K562 (cell line): ENCODE measurements around the gene ASCC1. TPM values are rescaled to one million over a fixed set of nuclear protein-coding genes. Genes with fewer than 3 reads are reported as not detected.

Experiments
- ARID2 ChIP-seq: fragments of 450-650 bp; IDR thresholded peaks from 2 replicates; pipeline ENCODE4 v1.6.1; 2017; ENCODE audit warnings: antibody characterized with exemption, mild to moderate bottlenecking
- C11orf30 ChIP-seq: fragments of 450-650 bp; IDR thresholded peaks from 2 replicates; pipeline ENCODE4 v1.6.1; 2016; ENCODE audit warnings: low read depth, mild to moderate bottlenecking
- CBFA2T2 ChIP-seq: fragments of 450-650 bp; conservative IDR thresholded peaks from 2 replicates; pipeline ENCODE4 v1.6.1; 2017; ENCODE audit warnings: mild to moderate bottlenecking
- CBFB ChIP-seq: sonication (generic); formaldehyde crosslinking; IDR thresholded peaks from 2 replicates; pipeline ENCODE4 v1.4.0; 2020; ENCODE audit warnings: mild to moderate bottlenecking, missing genetic modification reagents
- CTBP1 ChIP-seq: fragments of 450-650 bp; IDR thresholded peaks from 2 replicates; pipeline ENCODE4 v1.6.1; 2016; ENCODE audit warnings: borderline replicate concordance
- ELF1 ChIP-seq: fragments of 200-800 bp; sonication (Bioruptor generic); IDR thresholded peaks from 2 replicates; pipeline ENCODE4 v1.6.1; 2016; ENCODE audit warnings: missing genetic modification characterization, missing compliant biosample characterization
- ESRRA ChIP-seq: fragments of 450-650 bp; IDR thresholded peaks from 2 replicates; pipeline ENCODE4 v1.6.1; 2014; ENCODE audit warnings: low read depth, mild to moderate bottlenecking, moderate library complexity, borderline replicate concordance
- ETV1 ChIP-seq: fragments of 450-650 bp; conservative IDR thresholded peaks from 2 replicates; pipeline ENCODE4 v1.6.1; 2016; ENCODE audit warnings: missing genetic modification characterization, control low read depth, low read depth, missing compliant biosample characterization
- FOSL1 ChIP-seq: fragments of 200-800 bp; sonication (Bioruptor generic); conservative IDR thresholded peaks from 2 replicates; pipeline ENCODE4 v1.6.1; 2016; ENCODE audit warnings: missing genetic modification characterization, missing compliant biosample characterization
- GATA2 ChIP-seq: sonication (generic); formaldehyde crosslinking; IDR thresholded peaks from 2 replicates; pipeline ENCODE4 v1.4.0; 2020; ENCODE audit warnings: mild to moderate bottlenecking, missing genetic modification reagents
- HNRNPLL ChIP-seq: fragments of 200-400 bp; formaldehyde crosslinking; IDR thresholded peaks from 2 replicates; pipeline ENCODE4 v1.6.1; 2017; ENCODE audit warnings: low read length, low read depth, mild to moderate bottlenecking; ENCODE audit not compliant: poor library complexity, severe bottlenecking
- KLF1 ChIP-seq: fragments of 450-650 bp; IDR thresholded peaks from 2 replicates; pipeline ENCODE4 v1.6.1; 2016; ENCODE audit warnings: missing genetic modification characterization, missing compliant biosample characterization
- MAFK ChIP-seq: IDR thresholded peaks from 2 replicates; pipeline ENCODE4 v1.6.1; 2011; ENCODE audit warnings: low read length, improper control_type of control experiment
- MEIS2 ChIP-seq: fragments of 450-650 bp; IDR thresholded peaks from 2 replicates; pipeline ENCODE4 v1.6.1; 2014; ENCODE audit warnings: mild to moderate bottlenecking; ENCODE audit not compliant: partially characterized antibody
- MTA1 ChIP-seq: fragments of 450-650 bp; IDR thresholded peaks from 2 replicates; pipeline ENCODE4 v1.6.1; 2017; ENCODE audit warnings: borderline replicate concordance
- NFIC ChIP-seq: fragments of 450-650 bp; IDR thresholded peaks from 2 replicates; pipeline ENCODE4 v1.6.1; 2017; ENCODE audit warnings: mild to moderate bottlenecking, inconsistent platforms
- NR2C1 ChIP-seq, 2 experiments: fragments of 450-650 bp; IDR thresholded peaks; 2 replicates each; pipeline ENCODE4 v1.6.1; 2017; ENCODE audit warnings: mild to moderate bottlenecking in 2 of 2, antibody characterized with exemption in 1 of 2, inconsistent platforms in 1 of 2, missing compliant biosample characterization in 1 of 2, missing genetic modification characterization in 1 of 2
- NR2C2 ChIP-seq, 2 experiments: fragments of 200-800 bp in 1 of 2; sonication (Bioruptor generic) in 1 of 2; sonication (generic) in 1 of 2; formaldehyde crosslinking in 1 of 2; IDR thresholded peaks; 2 replicates each; pipeline versions ENCODE4 v1.6.1 to v1.8.0; 2016 to 2022; ENCODE audit warnings: mild to moderate bottlenecking in 1 of 2, missing compliant biosample characterization in 1 of 2, missing genetic modification characterization in 1 of 2, missing genetic modification reagents in 1 of 2
- RAD21 ChIP-seq, 2 experiments: fragments of 250-450 bp in 1 of 2; fragments of 450-650 bp in 1 of 2; sonication (Bioruptor Pico) in 1 of 2; formaldehyde crosslinking in 1 of 2; IDR thresholded peaks in 1 of 2; conservative IDR thresholded peaks in 1 of 2; 2 replicates each; pipeline versions ENCODE4 v1.4.0 to v1.8.0; 2020 to 2022; ENCODE audit warnings: mild to moderate bottlenecking in 2 of 2, moderate library complexity in 1 of 2
- RCOR1 ChIP-seq, 2 experiments: IDR thresholded peaks; 2 replicates each; pipeline ENCODE4 v1.6.1; 2012; ENCODE audit warnings: low read depth in 2 of 2, low read length in 2 of 2, borderline replicate concordance in 1 of 2, improper control_type of control experiment in 1 of 2
- SMARCA4 ChIP-seq: fragments of 450-650 bp; IDR thresholded peaks from 2 replicates; pipeline ENCODE4 v1.6.1; 2016
- SMARCC2 ChIP-seq: fragments of 450-650 bp; IDR thresholded peaks from 2 replicates; pipeline ENCODE4 v1.6.1; 2017; ENCODE audit warnings: antibody characterized with exemption, moderate library complexity, mild to moderate bottlenecking, low read depth
- SMARCE1 ChIP-seq: fragments of 450-650 bp; IDR thresholded peaks from 2 replicates; pipeline ENCODE4 v1.7.1; 2016; ENCODE audit warnings: mild to moderate bottlenecking
- SOX6 ChIP-seq: fragments of 450-650 bp; IDR thresholded peaks from 2 replicates; pipeline ENCODE4 v1.6.1; 2014; ENCODE audit warnings: mild to moderate bottlenecking
- SP1 ChIP-seq: sonication (generic); formaldehyde crosslinking; IDR thresholded peaks from 2 replicates; pipeline ENCODE4 v1.8.1; 2022; ENCODE audit warnings: mild to moderate bottlenecking, missing genetic modification reagents
- TEAD4 ChIP-seq, 2 experiments: sonication (generic) in 1 of 2; formaldehyde crosslinking in 1 of 2; IDR thresholded peaks; 2 replicates each; pipeline versions ENCODE4 v1.6.1 to v1.8.0; 2012 to 2022; ENCODE audit warnings: borderline replicate concordance in 1 of 2, inconsistent platforms in 1 of 2, low read length in 1 of 2, mild to moderate bottlenecking in 1 of 2, missing genetic modification reagents in 1 of 2
- polyA plus RNA-seq, 8 experiments: library from polyadenylated mRNA; depleted of rRNA in 4 of 8; stranded (reverse) in 5 of 8; unstranded in 3 of 8; fragments of >200 nt; fragmentation: Nextera tagmentation in 2 of 8; fragmentation: Illumina TruSeq in 1 of 8; extraction: Ambion mirVana in 2 of 8; extraction: Trizol in 1 of 8; gene quantifications; 2 replicates each; pipeline versions ENCODE4 v1.2.1 to v1.2.3, GENCODE V29; 2011 to 2014; ENCODE audit warnings: inconsistent platforms in 1 of 8, missing spikeins in 1 of 8
- total RNA-seq, 7 experiments: library from RNA; depleted of rRNA in 6 of 7; stranded (reverse); fragments of >200 nt in 6 of 7; fragmentation: Illumina TruSeq in 2 of 7; extraction: Trizol in 2 of 7; gene quantifications; 2 replicates each; pipeline versions ENCODE4 v1.2.1 to v1.2.3, GENCODE V29; 2011 to 2021; ENCODE audit warnings: low replicate concordance in 1 of 7
- TF ChIP-seq, protein P1 (sequence below), 2 experiments: fragments of 450-650 bp in 1 of 2; sonication (generic) in 1 of 2; formaldehyde crosslinking in 1 of 2; IDR thresholded peaks in 1 of 2; conservative IDR thresholded peaks in 1 of 2; 2 replicates each; pipeline versions ENCODE4 v1.6.1 to v1.8.1; 2016 to 2023; ENCODE audit warnings: mild to moderate bottlenecking in 2 of 2, moderate library complexity in 2 of 2, inconsistent platforms in 1 of 2, missing genetic modification reagents in 1 of 2

The ASCC1 gene
- total and polyA plus RNA-seq, 9 of the 15 experiments (the other 6 are each of a cell fraction or from before 2014, with no cell fraction given): 31.7 to 73.3 (median 52.8) TPM

DNA sequence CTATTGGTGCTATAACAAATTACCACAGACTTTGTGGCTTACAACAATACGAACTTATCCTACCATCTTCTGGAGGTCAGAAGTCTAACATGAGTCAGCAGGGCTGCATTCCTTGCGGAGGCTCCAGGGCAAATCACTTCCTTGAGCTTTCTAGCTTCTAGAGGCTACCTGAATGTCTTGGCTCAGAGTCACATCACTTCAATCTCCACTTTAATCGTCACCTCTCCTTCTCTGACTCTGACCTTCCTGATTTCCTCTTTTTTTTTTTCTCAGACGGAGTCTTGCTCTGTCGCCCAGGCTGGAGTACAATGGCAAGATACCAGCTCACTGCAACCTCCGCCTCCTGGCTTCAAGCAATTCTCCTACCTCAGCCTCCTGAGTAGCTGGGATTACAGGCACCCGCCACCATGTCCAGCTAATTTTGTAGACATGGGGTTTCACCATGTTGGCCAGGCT lies 44.9 kb downstream of the ASCC1 start (continued):
- TF ChIP-seq SMARCC2 (0 out of 2 replicates have a peak, but pooled peaks have one; percentile 20), HNRNPLL (no peak), KLF1 (tag) (no peak), C11orf30 (peak; percentile 87), FOSL1 (peak; percentile 94), CBFB (no peak), GATA2 (CRISPR knock-in tag) (0 out of 2 replicates have a peak, but pooled peaks have one; percentile 28), SOX6 (peak; percentile 85), MEIS2 (no peak), ESRRA (peak; percentile 77; the same call in 1 of the 2 replicates), NR2C2 (CRISPR knock-in tag; IDR thresholded peaks at IDR 0.05) (0 out of 2 replicates have a peak, but pooled peaks have one; percentile 30), NR2C2 (tag; IDR thresholded peaks at IDR 0.05) (peak; percentile 84), SP1 (CRISPR knock-in tag) (no peak), TEAD4 (IDR thresholded peaks at IDR 0.05; ENCODE audit: low read length) (peak; percentile 80), TEAD4 (CRISPR knock-in tag; IDR thresholded peaks at IDR 0.05; ENCODE audit: borderline replicate concordance) (no peak), RAD21 (CRISPR knock-in tag; conservative IDR thresholded peaks at IDR 0.05 in 1 of 2, IDR thresholded peaks at IDR 0.05 in 1 of 2) (peak; percentile 28 to 32), CBFA2T2 (no peak), NR2C1 (IDR thresholded peaks at IDR 0.05) (peak; percentile 65; the same call in 1 of the 2 replicates), NR2C1 (tag; IDR thresholded peaks at IDR 0.05) (peak; percentile 86), SMARCE1 (peak; percentile 68; the same call in 1 of the 2 replicates), ETV1 (peak; percentile 37; the same call in 1 of the 2 replicates), NFIC (peak; percentile 17; the same call in 1 of the 2 replicates), ARID2 (no peak), RCOR1 (IDR thresholded peaks at IDR 0.05; ENCODE audit: borderline replicate concordance in 1 of 2, low read depth in 2 of 2, low read length in 2 of 2) (peak in 1 of 2 experiments; percentile 95; a peak in 2 of 4 replicates), CTBP1 (peak; percentile 64; the same call in 1 of the 2 replicates), SMARCA4 (peak; percentile 60; the same call in 1 of the 2 replicates), MTA1 (peak; percentile 30; the same call in 1 of the 2 replicates), MAFK (peak; percentile 61; the same call in 1 of the 2 replicates), ELF1 (tag) (0 out of 2 replicates have a peak, but pooled peaks have one; percentile 33)
- TF ChIP-seq, protein P1, sequence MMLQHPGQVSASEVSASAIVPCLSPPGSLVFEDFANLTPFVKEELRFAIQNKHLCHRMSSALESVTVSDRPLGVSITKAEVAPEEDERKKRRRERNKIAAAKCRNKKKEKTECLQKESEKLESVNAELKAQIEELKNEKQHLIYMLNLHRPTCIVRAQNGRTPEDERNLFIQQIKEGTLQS (IDR thresholded peaks at IDR 0.05): peak; percentile 70
- TF ChIP-seq, protein P1 (CRISPR knock-in tag; conservative IDR thresholded peaks at IDR 0.05): no peak
